GM21786 (cell line): ENCODE measurements around the gene LSM14A.
"Not testable (repeated sequence)": the region's sequence is repeated elsewhere in the genome, so short reads cannot be mapped to it uniquely, and the experiment has no call there.

Source experiments
- ATAC-seq: cut with Tn5 transposase; IDR thresholded peaks from one replicate; pipeline ENCODE4 v1.9.1; 2021; ENCODE audit not compliant: unreplicated experiment

The LSM14A gene

GRCh38 chr19:34226036-34226435 lies 53.7 kb downstream of the LSM14A start:
- ATAC-seq: no peak

- no peak for ATAC-seq
These were observed 56.0 kb downstream of the LSM14A start for GRCh38 chr19:34228347-34228746.

- ATAC-seq: no peak
These were observed 56.5 kb downstream of the LSM14A start for GRCh38 chr19:34228762-34229161.

GRCh38 chr19:34229721-34230120 lies 57.4 kb downstream of the LSM14A start:
- ATAC-seq: no peak

- ATAC-seq: no peak
These were observed 58.5 kb downstream of the LSM14A start for GRCh38 chr19:34230820-34231219.

- no peak for ATAC-seq
These were observed 59.1 kb downstream of the LSM14A start for GRCh38 chr19:34231439-34231838.

- peak; percentile 53 for ATAC-seq
These were observed 60.5 kb downstream of the LSM14A start for GRCh38 chr19:34232566-34233481.

- ATAC-seq: no peak
These were observed 63.2 kb downstream of the LSM14A start for GRCh38 chr19:34235425-34235940.

GRCh38 chr19:34236035-34236987 lies 64.0 kb downstream of the LSM14A start:
- ATAC-seq: no peak

GRCh38 chr19:34237283-34237682 lies 65.0 kb downstream of the LSM14A start:
- no peak for ATAC-seq

- ATAC-seq: no peak
These were observed 65.6 kb downstream of the LSM14A start for GRCh38 chr19:34237939-34238338.

GRCh38 chr19:34241513-34242337 lies 69.4 kb downstream of the LSM14A start:
- ATAC-seq: no peak

GRCh38 chr19:34243138-34243875 lies 71.0 kb downstream of the LSM14A start:
- not testable (repeated sequence) for ATAC-seq

- no peak for ATAC-seq
These were observed 71.7 kb downstream of the LSM14A start for GRCh38 chr19:34243876-34244578.

GRCh38 chr19:34244611-34245299 lies 72.5 kb downstream of the LSM14A start:
- no peak for ATAC-seq

- no peak for ATAC-seq
These were observed 74.0 kb downstream of the LSM14A start for GRCh38 chr19:34246340-34246739.

- ATAC-seq: no peak
These were observed 76.6 kb downstream of the LSM14A start for GRCh38 chr19:34248941-34249340.

GRCh38 chr19:34253167-34253566 lies 80.9 kb downstream of the LSM14A start:
- not testable (repeated sequence) for ATAC-seq

- not testable (repeated sequence) for ATAC-seq
These were observed 81.4 kb downstream of the LSM14A start for GRCh38 chr19:34253681-34254045.
